A549 (cell line): ENCODE results near the gene ABCA4.

Source experiments
- HOXA7 ChIP-seq: fragments of 250-450 bp; sonication (Bioruptor Pico); IDR thresholded peaks from 2 replicates; pipeline ENCODE4 v1.5.0; 2020; ENCODE audit warnings: mild to moderate bottlenecking, moderate library complexity
- KDM1A ChIP-seq: fragments of 200-600 bp; sonication (generic); IDR thresholded peaks from 2 replicates; pipeline ENCODE4 v1.6.1; 2016; ENCODE audit warnings: low read depth, mild to moderate bottlenecking
- POLR2A ChIP-seq: IDR thresholded peaks from 2 replicates; pipeline ENCODE4 v1.6.1; 2012; ENCODE audit warnings: mild to moderate bottlenecking, low read length
- TF ChIP-seq, protein P1 (sequence below): fragments of >200 bp; sonication (Bioruptor Twin); formaldehyde crosslinking; IDR thresholded peaks from 3 replicates; pipeline ENCODE4 v1.5.1; 2016
- TF ChIP-seq, protein P2 (sequence below): fragments of 200-600 bp; sonication (generic); IDR thresholded peaks from 2 replicates; pipeline ENCODE4 v1.6.1; 2016; ENCODE audit warnings: antibody characterized with exemption, mild to moderate bottlenecking, moderate library complexity

- TF ChIP-seq HOXA7 (no peak), POLR2A (no peak), KDM1A (no peak)
- TF ChIP-seq, protein P1, sequence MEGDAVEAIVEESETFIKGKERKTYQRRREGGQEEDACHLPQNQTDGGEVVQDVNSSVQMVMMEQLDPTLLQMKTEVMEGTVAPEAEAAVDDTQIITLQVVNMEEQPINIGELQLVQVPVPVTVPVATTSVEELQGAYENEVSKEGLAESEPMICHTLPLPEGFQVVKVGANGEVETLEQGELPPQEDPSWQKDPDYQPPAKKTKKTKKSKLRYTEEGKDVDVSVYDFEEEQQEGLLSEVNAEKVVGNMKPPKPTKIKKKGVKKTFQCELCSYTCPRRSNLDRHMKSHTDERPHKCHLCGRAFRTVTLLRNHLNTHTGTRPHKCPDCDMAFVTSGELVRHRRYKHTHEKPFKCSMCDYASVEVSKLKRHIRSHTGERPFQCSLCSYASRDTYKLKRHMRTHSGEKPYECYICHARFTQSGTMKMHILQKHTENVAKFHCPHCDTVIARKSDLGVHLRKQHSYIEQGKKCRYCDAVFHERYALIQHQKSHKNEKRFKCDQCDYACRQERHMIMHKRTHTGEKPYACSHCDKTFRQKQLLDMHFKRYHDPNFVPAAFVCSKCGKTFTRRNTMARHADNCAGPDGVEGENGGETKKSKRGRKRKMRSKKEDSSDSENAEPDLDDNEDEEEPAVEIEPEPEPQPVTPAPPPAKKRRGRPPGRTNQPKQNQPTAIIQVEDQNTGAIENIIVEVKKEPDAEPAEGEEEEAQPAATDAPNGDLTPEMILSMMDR = no peak
- TF ChIP-seq, protein P2, sequence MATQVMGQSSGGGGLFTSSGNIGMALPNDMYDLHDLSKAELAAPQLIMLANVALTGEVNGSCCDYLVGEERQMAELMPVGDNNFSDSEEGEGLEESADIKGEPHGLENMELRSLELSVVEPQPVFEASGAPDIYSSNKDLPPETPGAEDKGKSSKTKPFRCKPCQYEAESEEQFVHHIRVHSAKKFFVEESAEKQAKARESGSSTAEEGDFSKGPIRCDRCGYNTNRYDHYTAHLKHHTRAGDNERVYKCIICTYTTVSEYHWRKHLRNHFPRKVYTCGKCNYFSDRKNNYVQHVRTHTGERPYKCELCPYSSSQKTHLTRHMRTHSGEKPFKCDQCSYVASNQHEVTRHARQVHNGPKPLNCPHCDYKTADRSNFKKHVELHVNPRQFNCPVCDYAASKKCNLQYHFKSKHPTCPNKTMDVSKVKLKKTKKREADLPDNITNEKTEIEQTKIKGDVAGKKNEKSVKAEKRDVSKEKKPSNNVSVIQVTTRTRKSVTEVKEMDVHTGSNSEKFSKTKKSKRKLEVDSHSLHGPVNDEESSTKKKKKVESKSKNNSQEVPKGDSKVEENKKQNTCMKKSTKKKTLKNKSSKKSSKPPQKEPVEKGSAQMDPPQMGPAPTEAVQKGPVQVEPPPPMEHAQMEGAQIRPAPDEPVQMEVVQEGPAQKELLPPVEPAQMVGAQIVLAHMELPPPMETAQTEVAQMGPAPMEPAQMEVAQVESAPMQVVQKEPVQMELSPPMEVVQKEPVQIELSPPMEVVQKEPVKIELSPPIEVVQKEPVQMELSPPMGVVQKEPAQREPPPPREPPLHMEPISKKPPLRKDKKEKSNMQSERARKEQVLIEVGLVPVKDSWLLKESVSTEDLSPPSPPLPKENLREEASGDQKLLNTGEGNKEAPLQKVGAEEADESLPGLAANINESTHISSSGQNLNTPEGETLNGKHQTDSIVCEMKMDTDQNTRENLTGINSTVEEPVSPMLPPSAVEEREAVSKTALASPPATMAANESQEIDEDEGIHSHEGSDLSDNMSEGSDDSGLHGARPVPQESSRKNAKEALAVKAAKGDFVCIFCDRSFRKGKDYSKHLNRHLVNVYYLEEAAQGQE = no peak
These were observed 34.0 kb upstream of the ABCA4 start for GRCh38 chr1:94154989-94155388.
